Pancreas (tissue), 10 donors: ENCODE results near the gene AATK. TPM values are rescaled to one million over a fixed set of nuclear protein-coding genes. Genes with fewer than 3 reads are reported as not detected.

Source experiments
- ATAC-seq, 4 donors: fragments of 200-7000 bp; cut with Tn5 transposase; one replicate each; pipeline versions ENCODE4 v1.8.0 to v1.9.1; 2020; ENCODE audit warnings: mild to moderate bottlenecking in 4 of 4, moderate library complexity in 4 of 4
- DNase-seq, 6 donors: peaks; one replicate each; pipeline ENCODE4 v3.0.0-alpha.2; 2020
- FAIRE-seq: peaks from 2 replicates; lab custom pipeline; 2012; peaks lifted over from hg19 to GRCh38; lab: Jason Lieb, UNC
- H3K27ac ChIP-seq, 4 donors: fragments of 200-600 bp; sonication (generic); 1 replicate in 3 of 4; 2 replicates in 1 of 4; pipeline versions ENCODE4 v1.5.0 to v1.8.0; 2020
- H3K27me3 ChIP-seq, 4 donors: fragments of 200-600 bp; one replicate each; pipeline ENCODE4 v1.8.0; 2021
- H3K36me3 ChIP-seq, 3 donors: fragments of 200-600 bp; sonication (generic) in 1 of 3; one replicate each; pipeline versions ENCODE4 v1.5.0 to v1.8.0; 2020 to 2021
- H3K4me1 ChIP-seq, 3 donors: fragments of 200-600 bp; one replicate each; pipeline ENCODE4 v1.8.0; 2021
- H3K4me3 ChIP-seq, 4 donors: fragments of 200-600 bp; sonication (generic) in 2 of 4; one replicate each; pipeline versions ENCODE4 v1.5.0 to v1.8.0; 2020 to 2021
- H3K9me3 ChIP-seq, 4 donors: fragments of 200-600 bp; one replicate each; pipeline ENCODE4 v1.8.0; 2021
- CTCF ChIP-seq, 4 donors: fragments of 200-600 bp; sonication (generic) in 3 of 4; IDR thresholded peaks; one replicate each; pipeline versions ENCODE4 v1.5.0 to v1.8.0; 2021; ENCODE audit warnings: antibody characterized with exemption in 4 of 4
- WGBS, 2 donors: extraction: QIAGEN DNeasy Blood & Tissue Kit; methylation state at CpG; one replicate each; pipeline ENCODE4 v1.1.7; 2013; 5-methylcytosine and 5-hydroxymethylcytosine counted together
- intact Hi-C, 3 donors: fragments of 100-400 bp; cut with DNase I; formaldehyde crosslinking; loops; one replicate each; pipeline versions ENCODE4 v1.11.1 to v1.14.2; 2022
- polyA plus RNA-seq, 2 donors: library from polyadenylated mRNA; stranded (reverse); fragments of 200-250 nt; gene quantifications; one replicate each; pipeline ENCODE4 v1.2.3, GENCODE V29; 2013
- total RNA-seq, 6 donors: library from RNA; stranded (reverse); fragmentation: NEBNext Ultra II Directional in 4 of 6; extraction: Animal tissue kit (Norgen Biotek cat#: 25700) in 4 of 6; gene quantifications; one replicate each; pipeline versions ENCODE4 v1.2.1 to v1.2.4, GENCODE V29; 2021 to 2023
- donor health status: healthy with polysubstance abuse.
- donor health status: DM: no; HTN: no; CAD: no; lungs with moderate emphysema.
- donor health status: DM: no; HTN: no; CAD: no.
- donor health status: control.
- donor health status: control.
- donor health status: Bipolar disorder and iron deficiency.
- donor health status: DM: yes; HTN: yes; CAD: no.
- donor health status: DM: no; HTN: no; CAD: no.
- donor health status: DM: no; HTN: no; CAD: no.
- donor health status: DM: yes; HTN: yes; CAD: no.

AATK gene
- total and polyA plus RNA-seq, 8 donors, result 24.3 to 49.6 (median 30.1) TPM

DNA sequence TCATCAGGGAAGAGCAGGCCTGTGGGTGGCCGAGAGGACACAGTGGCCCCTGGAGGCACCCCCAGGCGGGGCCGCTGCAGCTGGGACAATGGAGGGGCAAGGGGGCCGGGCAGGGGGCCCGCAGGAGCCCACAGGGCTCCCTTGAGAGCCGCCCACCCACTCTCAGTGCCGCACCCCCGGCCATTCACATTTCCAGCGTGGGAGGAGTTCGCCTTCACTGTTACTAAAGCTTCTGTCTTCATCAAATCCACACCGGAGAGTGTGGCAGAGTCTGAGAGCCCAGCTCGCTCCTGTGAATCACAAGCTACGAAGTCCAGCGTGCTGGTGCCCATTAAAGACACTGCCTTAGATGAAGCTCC lies 21.6 kb downstream of the AATK start:
- no peak for FAIRE-seq

GRCh38 chr17:81143717-81144422 lies 22.2 kb downstream of the AATK start:
- Histone ChIP-seq H3K36me3 (no peaks in the 10 kb centered on the region), H3K4me3 (no peak overlapping the region), H3K27me3 (no peaks in the 10 kb centered on the region), H3K9me3 (no peaks in the 10 kb centered on the region), H3K27ac (no peak overlapping the region), H3K4me1 (peaks cover 0 to 3% (median 0%) of the 10 kb centered on the region in 3 donors)
- ATAC-seq (peak in 1 of 4 donors; percentile 2), FAIRE-seq (no peak), DNase-seq (no peak)
- no peak for TF ChIP-seq CTCF (IDR thresholded peaks at IDR 0.05)
- 83 to 87% methylated on average over 17 of the region's 17 CpGs for WGBS, 2 donors
- intact Hi-C loops, result loop anchor here in 2 of 3 donors (5.0 kb wide), 3 partner anchors 48 to 393 kb away; no protein-coding TSS in a partner anchor

More for the DNA sequence above, 21.6 kb downstream of the AATK start:
- Histone ChIP-seq H3K9me3 (no peaks in the 10 kb centered on the region), H3K36me3 (no peaks in the 10 kb centered on the region), H3K4me1 (peaks cover 0 to 3% (median 0%) of the 10 kb centered on the region in 3 donors), H3K27me3 (no peaks in the 10 kb centered on the region), H3K4me3 (no peak overlapping the region), H3K27ac (no peak overlapping the region)
- TF ChIP-seq CTCF (IDR thresholded peaks at IDR 0.05), result no peak
- 89 to 93% methylated on average over 12 to 14 of the region's 14 CpGs for WGBS, 2 donors
- DNase-seq (no peak), ATAC-seq (no peak)
- intact Hi-C loops, result loop anchor here in 2 of 3 donors (5.0 kb wide), 3 partner anchors 48 to 393 kb away; no protein-coding TSS in a partner anchor

DNA sequence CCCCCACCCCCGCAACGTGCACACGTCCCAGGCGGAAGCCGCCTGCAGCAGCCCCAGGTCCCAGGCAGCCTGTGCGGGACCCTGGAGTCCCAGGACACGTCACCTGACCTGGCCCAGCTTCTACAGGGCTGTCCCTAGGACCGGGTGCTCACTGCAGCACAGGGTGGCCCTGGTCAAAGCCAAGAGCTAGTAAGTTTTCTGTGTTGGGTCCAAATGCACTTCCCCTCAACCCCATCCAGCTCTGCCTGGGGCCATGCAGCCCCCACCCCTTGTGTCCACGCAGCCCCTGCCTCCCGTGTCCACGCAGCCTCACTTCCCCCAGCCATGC lies 22.9 kb downstream of the AATK start:
- WGBS, 2 donors, result 38 to 54% methylated on average over 11 of the region's 11 CpGs

GRCh38 chr17:81142301-81143199 lies 23.5 kb downstream of the AATK start:
- H3K4me3 ChIP-seq, result no peak overlapping the region
- peaks cover 0 to 3% (median 0%) of the 10 kb centered on the region in 3 donors for H3K4me1 ChIP-seq
- FAIRE-seq, result no peak
- intact Hi-C loops, result loop anchor here in 2 of 3 donors (5.0 kb wide), 3 partner anchors 50 to 395 kb away; no protein-coding TSS in a partner anchor
- WGBS, 2 donors, result 27 to 28% methylated on average over 25 of the region's 25 CpGs
- peak; percentile 92 to 97 (median 96) for ATAC-seq
- TF ChIP-seq CTCF (IDR thresholded peaks at IDR 0.05), result peak; percentile 46 to 68 (median 64)
- H3K9me3 ChIP-seq, result no peaks in the 10 kb centered on the region
- no peaks in the 10 kb centered on the region for H3K36me3 ChIP-seq
- H3K27ac ChIP-seq, result no peak overlapping the region
- peak in 5 of 6 donors; percentile 73 to 90 (median 82) for DNase-seq
- H3K27me3 ChIP-seq, result no peaks in the 10 kb centered on the region

More for the DNA sequence above, 22.9 kb downstream of the AATK start:
- FAIRE-seq (no peak), DNase-seq (peak in 1 of 6 donors; percentile 42), ATAC-seq (peak; percentile 19 to 59 (median 52))
- H3K27me3 ChIP-seq, result no peaks in the 10 kb centered on the region
- no peak for TF ChIP-seq CTCF (IDR thresholded peaks at IDR 0.05)
- H3K9me3 ChIP-seq, result no peaks in the 10 kb centered on the region
- peaks cover 0 to 3% (median 0%) of the 10 kb centered on the region in 3 donors for H3K4me1 ChIP-seq
- no peak overlapping the region for H3K4me3 ChIP-seq
- H3K27ac ChIP-seq, result no peak overlapping the region
- H3K36me3 ChIP-seq, result no peaks in the 10 kb centered on the region
- intact Hi-C loops, result loop anchor here in 2 of 3 donors (5.0 kb wide), 3 partner anchors 49 to 394 kb away; no protein-coding TSS in a partner anchor
